Neural cell (in vitro differentiated cells): ENCODE results near the gene KYNU.

Experiments used
- EP300 ChIP-seq: fragments of 450-650 bp; conservative IDR thresholded peaks from 2 replicates; pipeline ENCODE4 v1.6.1; 2014; ENCODE audit warnings: antibody characterized with exemption, mild to moderate bottlenecking, moderate library complexity; ENCODE audit not compliant: poor library complexity, severe bottlenecking
- MXI1 ChIP-seq: fragments of 450-650 bp; conservative IDR thresholded peaks from 2 replicates; pipeline ENCODE4 v1.6.1; 2014; ENCODE audit warnings: antibody characterized with exemption, mild to moderate bottlenecking; ENCODE audit not compliant: poor library complexity, severe bottlenecking
- TAF1 ChIP-seq: IDR thresholded peaks from 2 replicates; pipeline ENCODE4 v1.6.1; 2012; ENCODE audit warnings: low read depth
- TF ChIP-seq, protein P1 (sequence below): fragments of 450-650 bp; IDR thresholded peaks from 2 replicates; pipeline ENCODE4 v1.5.1; 2014; ENCODE audit warnings: antibody characterized with exemption, mild to moderate bottlenecking, moderate library complexity; ENCODE audit not compliant: poor library complexity, severe bottlenecking

DNA sequence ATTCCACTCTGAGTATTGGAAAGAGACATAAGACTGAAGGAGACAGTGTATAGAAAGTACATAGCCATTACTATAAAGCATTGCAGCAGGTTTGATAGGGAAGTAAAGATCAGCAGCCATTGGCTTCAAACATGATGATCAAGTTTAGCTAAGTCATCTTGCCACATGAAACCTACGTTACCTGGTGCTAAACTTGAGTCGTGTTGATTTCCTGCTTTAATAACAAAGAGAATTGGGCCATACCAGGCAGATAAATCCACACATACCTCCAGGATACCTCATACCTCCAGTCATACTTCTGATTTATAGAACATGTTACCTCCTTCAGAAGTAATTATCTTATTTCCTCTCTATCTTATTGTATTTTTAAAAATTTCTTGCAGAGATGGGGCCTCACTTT is 10.3 kb upstream of the KYNU start:
- TF ChIP-seq EP300 (no peak), TAF1 (no peak), MXI1 (no peak)
- TF ChIP-seq, protein P1, sequence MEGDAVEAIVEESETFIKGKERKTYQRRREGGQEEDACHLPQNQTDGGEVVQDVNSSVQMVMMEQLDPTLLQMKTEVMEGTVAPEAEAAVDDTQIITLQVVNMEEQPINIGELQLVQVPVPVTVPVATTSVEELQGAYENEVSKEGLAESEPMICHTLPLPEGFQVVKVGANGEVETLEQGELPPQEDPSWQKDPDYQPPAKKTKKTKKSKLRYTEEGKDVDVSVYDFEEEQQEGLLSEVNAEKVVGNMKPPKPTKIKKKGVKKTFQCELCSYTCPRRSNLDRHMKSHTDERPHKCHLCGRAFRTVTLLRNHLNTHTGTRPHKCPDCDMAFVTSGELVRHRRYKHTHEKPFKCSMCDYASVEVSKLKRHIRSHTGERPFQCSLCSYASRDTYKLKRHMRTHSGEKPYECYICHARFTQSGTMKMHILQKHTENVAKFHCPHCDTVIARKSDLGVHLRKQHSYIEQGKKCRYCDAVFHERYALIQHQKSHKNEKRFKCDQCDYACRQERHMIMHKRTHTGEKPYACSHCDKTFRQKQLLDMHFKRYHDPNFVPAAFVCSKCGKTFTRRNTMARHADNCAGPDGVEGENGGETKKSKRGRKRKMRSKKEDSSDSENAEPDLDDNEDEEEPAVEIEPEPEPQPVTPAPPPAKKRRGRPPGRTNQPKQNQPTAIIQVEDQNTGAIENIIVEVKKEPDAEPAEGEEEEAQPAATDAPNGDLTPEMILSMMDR, result no peak
